ENCODE measurements around the gene CDK6.

DNA sequence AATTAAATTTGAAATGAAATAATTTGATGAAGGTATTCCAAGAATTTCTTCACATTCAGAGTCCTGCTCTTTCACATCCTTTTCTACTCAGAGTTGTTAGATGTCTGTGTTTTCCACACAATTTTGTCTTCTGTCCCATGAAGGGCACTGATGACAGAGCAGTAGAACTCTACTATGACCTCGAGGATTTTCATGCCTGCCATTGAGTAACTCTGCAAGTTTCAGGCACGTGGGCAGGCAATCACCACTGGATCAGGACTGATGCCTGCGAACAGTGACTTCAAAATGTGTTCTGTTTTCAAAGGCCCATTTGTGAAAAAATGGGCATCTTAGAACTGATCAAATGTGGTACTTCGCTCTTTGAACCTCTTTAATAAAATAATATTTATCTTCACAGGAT, 91.1 kb downstream of the CDK6 start:
- TF ChIP-seq, protein P1, sequence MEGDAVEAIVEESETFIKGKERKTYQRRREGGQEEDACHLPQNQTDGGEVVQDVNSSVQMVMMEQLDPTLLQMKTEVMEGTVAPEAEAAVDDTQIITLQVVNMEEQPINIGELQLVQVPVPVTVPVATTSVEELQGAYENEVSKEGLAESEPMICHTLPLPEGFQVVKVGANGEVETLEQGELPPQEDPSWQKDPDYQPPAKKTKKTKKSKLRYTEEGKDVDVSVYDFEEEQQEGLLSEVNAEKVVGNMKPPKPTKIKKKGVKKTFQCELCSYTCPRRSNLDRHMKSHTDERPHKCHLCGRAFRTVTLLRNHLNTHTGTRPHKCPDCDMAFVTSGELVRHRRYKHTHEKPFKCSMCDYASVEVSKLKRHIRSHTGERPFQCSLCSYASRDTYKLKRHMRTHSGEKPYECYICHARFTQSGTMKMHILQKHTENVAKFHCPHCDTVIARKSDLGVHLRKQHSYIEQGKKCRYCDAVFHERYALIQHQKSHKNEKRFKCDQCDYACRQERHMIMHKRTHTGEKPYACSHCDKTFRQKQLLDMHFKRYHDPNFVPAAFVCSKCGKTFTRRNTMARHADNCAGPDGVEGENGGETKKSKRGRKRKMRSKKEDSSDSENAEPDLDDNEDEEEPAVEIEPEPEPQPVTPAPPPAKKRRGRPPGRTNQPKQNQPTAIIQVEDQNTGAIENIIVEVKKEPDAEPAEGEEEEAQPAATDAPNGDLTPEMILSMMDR (IDR thresholded peaks at IDR 0.05), result no peak
- TF ChIP-seq EZH2 (IDR thresholded peaks at IDR 0.05), result no peak
- TF ChIP-seq EZH2phosphoT487 (IDR thresholded peaks at IDR 0.05), result no peak

Measured in neural progenitor cell (in vitro differentiated cells).